Neural progenitor cell (in vitro differentiated cells): ENCODE data around the gene STX16. TPM values are rescaled to one million over a fixed set of nuclear protein-coding genes. Genes with fewer than 3 reads are reported as not detected.

Experiments
- DNase-seq: peaks from one replicate; pipeline ENCODE4 v3.0.0-alpha.2; 2016; ENCODE audit warnings: low spot score
- H2AFZ ChIP-seq: fragments of 200-600 bp; sonication (generic); replicated peaks from 2 replicates; pipeline ENCODE4 v1.6.1; 2016; ENCODE audit warnings: antibody characterized with exemption
- H3F3A ChIP-seq: fragments of 200-600 bp; sonication (generic); 2 replicates; pipeline ENCODE4 v1.6.1; 2016; ENCODE audit warnings: antibody characterized with exemption, low read depth
- H3K27ac ChIP-seq: fragments of 200-600 bp; sonication (generic); 2 replicates; pipeline ENCODE4 v1.5.1; 2016; ENCODE audit warnings: mild to moderate bottlenecking
- H3K27me3 ChIP-seq: fragments of 200-600 bp; sonication (generic); 2 replicates; pipeline ENCODE4 v1.6.1; 2016; ENCODE audit warnings: mild to moderate bottlenecking, moderate library complexity
- H3K36me3 ChIP-seq: fragments of 200-600 bp; sonication (generic); 2 replicates; pipeline ENCODE4 v1.5.1; 2016
- H3K4me1 ChIP-seq: fragments of 200-600 bp; sonication (generic); 2 replicates; pipeline ENCODE4 v1.6.1; 2016; ENCODE audit warnings: mixed run types
- H3K4me2 ChIP-seq: fragments of 200-600 bp; sonication (generic); 2 replicates; pipeline ENCODE4 v1.6.1; 2016
- H3K4me3 ChIP-seq: fragments of 200-600 bp; sonication (generic); 2 replicates; pipeline ENCODE4 v1.5.1; 2016
- H3K79me2 ChIP-seq: fragments of 200-600 bp; sonication (generic); 2 replicates; pipeline ENCODE4 v1.6.1; 2016; ENCODE audit warnings: low read depth
- H3K9ac ChIP-seq: fragments of 200-600 bp; sonication (generic); 2 replicates; pipeline ENCODE4 v1.6.1; 2016
- H3K9me3 ChIP-seq: fragments of 200-600 bp; sonication (generic); 2 replicates; pipeline ENCODE4 v1.5.1; 2016; ENCODE audit warnings: low read depth
- H4K20me1 ChIP-seq: fragments of 200-600 bp; sonication (generic); 2 replicates; pipeline ENCODE4 v1.6.1; 2016; ENCODE audit warnings: low read depth
- H3K27ac Mint-ChIP-seq: 3 replicates; pipeline ENCODE4 v1.8.0; 2021; ENCODE audit warnings: mixed read lengths
- H3K27me3 Mint-ChIP-seq: 2 replicates; pipeline ENCODE4 v1.8.0; 2022; ENCODE audit warnings: low read depth, mild to moderate bottlenecking, inconsistent platforms, moderate library complexity, mixed read lengths; ENCODE audit not compliant: insufficient read depth
- H3K36me3 Mint-ChIP-seq: 3 replicates; pipeline ENCODE4 v1.8.0; 2021; ENCODE audit warnings: mixed read lengths
- H3K4me1 Mint-ChIP-seq: 3 replicates; pipeline ENCODE4 v1.8.0; 2021; ENCODE audit warnings: mixed read lengths
- H3K4me3 Mint-ChIP-seq: 3 replicates; pipeline ENCODE4 v1.8.0; 2021; ENCODE audit warnings: mild to moderate bottlenecking, moderate library complexity, mixed read lengths
- H3K9me3 Mint-ChIP-seq: 3 replicates; pipeline ENCODE4 v1.8.0; 2020; ENCODE audit warnings: mixed read lengths
- EZH2 ChIP-seq: fragments of 200-600 bp; sonication (generic); IDR thresholded peaks from 2 replicates; pipeline ENCODE4 v1.6.1; 2017; ENCODE audit warnings: antibody characterized with exemption, mild to moderate bottlenecking, moderate library complexity
- EZH2phosphoT487 ChIP-seq: fragments of 200-600 bp; sonication (generic); IDR thresholded peaks from 2 replicates; pipeline ENCODE4 v1.6.1; 2017; ENCODE audit warnings: antibody characterized with exemption
- total RNA-seq: library from RNA; depleted of rRNA; stranded (reverse); fragments of >200 nt; gene quantifications from 2 replicates; pipeline ENCODE4 v1.2.3, GENCODE V29; 2015; ENCODE audit warnings: low replicate concordance
- TF ChIP-seq, protein P1 (sequence below): fragments of 200-600 bp; sonication (generic); IDR thresholded peaks from 2 replicates; pipeline ENCODE4 v1.5.1; 2017; ENCODE audit warnings: antibody characterized with exemption, mild to moderate bottlenecking

The STX16 gene, protein sequence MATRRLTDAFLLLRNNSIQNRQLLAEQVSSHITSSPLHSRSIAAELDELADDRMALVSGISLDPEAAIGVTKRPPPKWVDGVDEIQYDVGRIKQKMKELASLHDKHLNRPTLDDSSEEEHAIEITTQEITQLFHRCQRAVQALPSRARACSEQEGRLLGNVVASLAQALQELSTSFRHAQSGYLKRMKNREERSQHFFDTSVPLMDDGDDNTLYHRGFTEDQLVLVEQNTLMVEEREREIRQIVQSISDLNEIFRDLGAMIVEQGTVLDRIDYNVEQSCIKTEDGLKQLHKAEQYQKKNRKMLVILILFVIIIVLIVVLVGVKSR
- total RNA-seq = 41.2 and 46.6 TPM in 2 replicates

DNA sequence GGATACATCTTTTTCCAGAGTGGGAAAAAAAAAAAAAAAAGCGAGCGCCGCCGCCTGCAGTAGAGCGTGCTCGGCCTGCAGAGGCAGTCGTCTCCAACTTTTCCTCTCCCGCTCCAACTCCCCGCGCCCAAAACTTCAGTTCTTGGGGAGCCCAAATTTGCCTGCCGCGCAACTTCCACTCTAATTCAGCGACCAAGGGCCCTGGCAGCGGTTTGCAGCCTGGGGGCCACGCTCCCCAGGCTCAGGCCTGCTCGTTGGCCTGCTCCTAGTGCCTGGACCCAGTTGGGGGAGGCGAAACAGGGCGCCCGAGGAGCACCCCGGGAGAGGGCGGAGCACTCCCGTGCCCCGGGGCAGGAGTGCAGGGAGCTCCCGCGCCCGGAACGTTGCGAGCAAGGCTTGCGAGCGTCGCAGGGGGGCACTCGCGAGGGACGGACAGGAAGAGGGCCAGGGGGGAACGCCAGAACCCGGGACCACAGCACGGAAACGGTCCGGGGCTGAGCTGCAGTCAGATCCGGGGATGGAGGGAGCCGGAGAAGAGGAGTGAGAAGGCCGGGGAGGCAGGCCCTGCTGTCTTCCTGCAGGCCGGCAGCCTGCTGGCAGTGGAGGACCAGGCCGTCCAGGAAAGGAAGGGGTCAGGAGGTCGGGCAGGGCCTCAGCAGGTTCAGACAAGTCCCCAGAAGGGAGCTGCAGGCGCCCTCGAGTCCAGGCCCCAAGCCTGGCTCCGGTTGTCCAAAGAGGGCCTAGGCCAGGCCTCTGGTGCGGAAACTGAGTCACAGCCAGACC, at the start of gene STX16:
TSS of gene STX16 (plus strand) at position 508 of the 783 bp plus-strand sequence. CDS start 724 bp downstream, outside the sequence.
- no peaks in the 10 kb centered on the region for H3K9me3 Mint-ChIP-seq
- Histone ChIP-seq H3K9me3 (no peaks in the 10 kb centered on the region), H3K27ac (peak within 1 kb of the TSS; percentile 69), H3K27me3 (peaks cover 15% of the 10 kb centered on the region), H4K20me1 (peaks cover 35% of the 10 kb centered on the region), H3K79me2 (peaks cover 49% of the 10 kb centered on the region), H3K36me3 (no peaks in the 10 kb centered on the region), H2AFZ (peak within 1 kb of the TSS; percentile 99), H3K9ac (peak within 1 kb of the TSS; percentile 92), H3K4me3 (peak within 1 kb of the TSS; percentile 85), H3K4me1 (peaks cover 29% of the 10 kb centered on the region), H3F3A (peaks cover 36% of the 10 kb centered on the region), H3K4me2 (peak within 1 kb of the TSS; percentile 95)
- peaks cover 8% of the 10 kb centered on the region for H3K27me3 Mint-ChIP-seq
- no peaks in the 10 kb centered on the region for H3K36me3 Mint-ChIP-seq
- peak; percentile 97 for DNase-seq
- H3K4me3 Mint-ChIP-seq = peak within 1 kb of the TSS; percentile 97
- H3K27ac Mint-ChIP-seq = peak within 1 kb of the TSS; percentile 94
- TF ChIP-seq EZH2phosphoT487 = no peak
- TF ChIP-seq, protein P1, sequence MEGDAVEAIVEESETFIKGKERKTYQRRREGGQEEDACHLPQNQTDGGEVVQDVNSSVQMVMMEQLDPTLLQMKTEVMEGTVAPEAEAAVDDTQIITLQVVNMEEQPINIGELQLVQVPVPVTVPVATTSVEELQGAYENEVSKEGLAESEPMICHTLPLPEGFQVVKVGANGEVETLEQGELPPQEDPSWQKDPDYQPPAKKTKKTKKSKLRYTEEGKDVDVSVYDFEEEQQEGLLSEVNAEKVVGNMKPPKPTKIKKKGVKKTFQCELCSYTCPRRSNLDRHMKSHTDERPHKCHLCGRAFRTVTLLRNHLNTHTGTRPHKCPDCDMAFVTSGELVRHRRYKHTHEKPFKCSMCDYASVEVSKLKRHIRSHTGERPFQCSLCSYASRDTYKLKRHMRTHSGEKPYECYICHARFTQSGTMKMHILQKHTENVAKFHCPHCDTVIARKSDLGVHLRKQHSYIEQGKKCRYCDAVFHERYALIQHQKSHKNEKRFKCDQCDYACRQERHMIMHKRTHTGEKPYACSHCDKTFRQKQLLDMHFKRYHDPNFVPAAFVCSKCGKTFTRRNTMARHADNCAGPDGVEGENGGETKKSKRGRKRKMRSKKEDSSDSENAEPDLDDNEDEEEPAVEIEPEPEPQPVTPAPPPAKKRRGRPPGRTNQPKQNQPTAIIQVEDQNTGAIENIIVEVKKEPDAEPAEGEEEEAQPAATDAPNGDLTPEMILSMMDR = peak; percentile 66
- peak; percentile 60 for TF ChIP-seq EZH2
- peaks cover 10% of the 10 kb centered on the region for H3K4me1 Mint-ChIP-seq

DNA sequence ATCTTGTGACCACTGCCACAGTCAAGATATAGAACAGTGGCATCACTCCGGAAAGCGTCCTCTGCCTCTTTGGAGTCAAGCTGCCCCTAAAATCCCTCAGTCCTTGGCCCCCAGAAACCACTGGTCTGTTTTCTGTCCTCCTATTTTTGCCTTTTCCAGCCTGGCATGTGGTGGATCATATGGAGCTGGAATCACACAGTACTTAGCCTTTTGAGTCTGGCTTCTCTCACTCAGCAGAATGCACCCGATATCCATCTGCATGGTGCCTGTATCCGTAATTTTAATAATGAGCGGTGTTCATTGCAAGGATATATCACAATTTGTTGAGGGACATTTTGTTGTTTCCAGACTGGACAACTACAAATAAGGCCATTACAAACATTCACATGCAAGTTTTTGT, 49.0 kb upstream of the STX16 start:
- H3K27ac ChIP-seq = no peak overlapping the region
- H3K9me3 Mint-ChIP-seq = peaks cover 2% of the 10 kb centered on the region
- no peaks in the 10 kb centered on the region for H3K36me3 ChIP-seq
- peaks cover 2% of the 10 kb centered on the region for H3K27me3 Mint-ChIP-seq
- no peaks in the 10 kb centered on the region for H3K36me3 Mint-ChIP-seq
- no peaks in the 10 kb centered on the region for H3K9me3 ChIP-seq
- TF ChIP-seq, protein P1 = no peak
- TF ChIP-seq EZH2phosphoT487 (no peak), EZH2 (no peak)
- H3K9ac ChIP-seq = no peak overlapping the region
- H3K4me1 ChIP-seq = peaks cover 12% of the 10 kb centered on the region
- peaks cover 9% of the 10 kb centered on the region for H3F3A ChIP-seq
- peaks cover 15% of the 10 kb centered on the region for H3K4me1 Mint-ChIP-seq
- H3K79me2 ChIP-seq = no peaks in the 10 kb centered on the region
- no peaks in the 10 kb centered on the region for H4K20me1 ChIP-seq
- H3K27me3 ChIP-seq = no peaks in the 10 kb centered on the region
- peak overlapping the region; percentile 8 for H3K4me3 Mint-ChIP-seq
- H2AFZ ChIP-seq = no peak overlapping the region
- no peak overlapping the region for H3K4me3 ChIP-seq
- no peak for DNase-seq
- H3K4me2 ChIP-seq = no peak overlapping the region
- no peak overlapping the region for H3K27ac Mint-ChIP-seq

DNA sequence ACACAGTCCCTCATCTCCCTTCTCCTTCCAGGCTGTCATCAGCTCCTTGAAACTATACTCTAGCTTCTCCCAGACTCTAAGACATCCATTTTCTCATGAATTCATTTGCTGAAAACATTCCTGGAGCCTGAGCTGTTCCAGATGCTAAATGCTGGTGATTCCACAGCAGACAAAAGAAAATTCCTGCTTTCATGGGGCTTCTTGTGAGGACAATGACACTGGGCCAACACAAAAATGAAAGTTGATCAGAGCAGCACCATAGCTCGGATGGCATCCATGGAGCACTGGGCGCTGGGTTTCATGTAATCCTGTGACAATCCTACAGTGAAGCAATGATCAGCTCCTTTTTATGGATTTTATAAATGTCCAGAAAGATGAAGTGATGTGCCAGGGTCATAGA, 47.4 kb upstream of the STX16 start:
- Histone ChIP-seq H3K27me3 (no peaks in the 10 kb centered on the region), H3K9ac (no peak overlapping the region), H2AFZ (no peak overlapping the region), H3K9me3 (no peaks in the 10 kb centered on the region), H3K36me3 (no peaks in the 10 kb centered on the region), H3K4me1 (no peaks in the 10 kb centered on the region), H3K27ac (no peak overlapping the region), H3K4me2 (no peak overlapping the region), H4K20me1 (no peaks in the 10 kb centered on the region), H3K4me3 (no peak overlapping the region), H3K79me2 (no peaks in the 10 kb centered on the region), H3F3A (no peaks in the 10 kb centered on the region)
- peaks cover 5% of the 10 kb centered on the region for H3K4me1 Mint-ChIP-seq
- DNase-seq = no peak
- TF ChIP-seq, protein P1 = no peak
- TF ChIP-seq EZH2phosphoT487 (no peak), EZH2 (no peak)
- H3K4me3 Mint-ChIP-seq = no peak overlapping the region
- peaks cover 2% of the 10 kb centered on the region for H3K27me3 Mint-ChIP-seq
- H3K9me3 Mint-ChIP-seq = peaks cover 2% of the 10 kb centered on the region
- no peak overlapping the region for H3K27ac Mint-ChIP-seq
- no peaks in the 10 kb centered on the region for H3K36me3 Mint-ChIP-seq
